Endothelial cell of umbilical vein (primary cell): ENCODE results near the gene LRFN2. TPM values are rescaled to one million over a fixed set of nuclear protein-coding genes. Genes with fewer than 3 reads are reported as not detected.

ENCODE experiments used
- BruUV-seq: library from RNA; stranded (reverse); fragments of 400-500 nt; replicated peaks from 2 replicates; lab custom pipeline; 2021; lab: Mats Ljungman, UMichigan
- CTCF ChIA-PET: fragments of 300-600, 350-600 bp; sonication (Branson Sonifier 250); formaldehyde crosslinking; loops from one replicate; lab custom pipeline; 2021; ENCODE audit warnings: antibody characterized with exemption, inconsistent platforms; lab: Charles Lee
- POLR2A ChIA-PET: fragments of 300-600, 350-600 bp; sonication (Branson Sonifier 250); formaldehyde crosslinking; loops from one replicate; lab custom pipeline; 2021; ENCODE audit warnings: antibody characterized with exemption, inconsistent platforms; lab: Charles Lee
- DNase-seq: peaks from one replicate; pipeline ENCODE4 v3.0.0-alpha.2; 2011; ENCODE audit warnings: low read depth, low spot score
- FAIRE-seq: peaks from 2 replicates; lab custom pipeline; 2011; peaks lifted over from hg19 to GRCh38; lab: Jason Lieb, UNC
- H2AFZ ChIP-seq: 2 replicates; pipeline ENCODE4 v1.6.0; 2012; ENCODE audit warnings: low read depth, low read length, control low read depth, inconsistent platforms
- H3K27ac ChIP-seq: 2 replicates; pipeline ENCODE4 v1.5.1; 2011; ENCODE audit warnings: low read depth, mild to moderate bottlenecking, control low read depth, low read length, moderate library complexity; ENCODE audit not compliant: insufficient read depth
- H3K27me3 ChIP-seq, 2 experiments: 2 replicates each; pipeline versions ENCODE4 v1.6.0 to v1.6.1; 2011; ENCODE audit warnings: low read length in 2 of 2, mixed read lengths in 1 of 2; ENCODE audit not compliant: control insufficient read depth in 2 of 2, insufficient read depth in 2 of 2
- H3K36me3 ChIP-seq, 2 experiments: 2 replicates in 1 of 2; 3 replicates in 1 of 2; pipeline ENCODE4 v1.5.1; 2011; ENCODE audit warnings: low read length in 2 of 2, mild to moderate bottlenecking in 1 of 2, moderate library complexity in 1 of 2; ENCODE audit not compliant: control insufficient read depth in 2 of 2, insufficient read depth in 2 of 2; ENCODE audit errors: extremely low read depth in 1 of 2
- H3K4me1 ChIP-seq: 3 replicates; pipeline ENCODE4 v1.5.1; 2011; ENCODE audit warnings: mild to moderate bottlenecking, low read length; ENCODE audit not compliant: control insufficient read depth, insufficient read depth; ENCODE audit errors: extremely low read depth
- H3K4me2 ChIP-seq: 2 replicates; pipeline ENCODE4 v1.6.1; 2011; ENCODE audit warnings: low read length, control low read depth, mixed read lengths; ENCODE audit not compliant: insufficient read depth
- H3K4me3 ChIP-seq, 3 experiments: fragments of 200-600 bp in 1 of 3; sonication (generic), shearing (Covaris generic) in 1 of 3; replicated peaks in 1 of 3; 2 replicates each; pipeline ENCODE4 v1.5.1; 2011 to 2016; ENCODE audit warnings: control low read depth in 3 of 3, low read length in 3 of 3, mild to moderate bottlenecking in 2 of 3, inconsistent platforms in 1 of 3, low read depth in 1 of 3, moderate library complexity in 1 of 3; ENCODE audit not compliant: insufficient read depth in 1 of 3
- H3K79me2 ChIP-seq: 2 replicates; pipeline ENCODE4 v1.6.0; 2012; ENCODE audit warnings: low read length, inconsistent platforms; ENCODE audit not compliant: control insufficient read depth, insufficient read depth
- H3K9ac ChIP-seq: replicated peaks from 2 replicates; pipeline ENCODE3; 2011; ENCODE audit warnings: low read length, control low read depth; ENCODE audit not compliant: insufficient read depth; ENCODE audit errors: extremely low read depth
- H3K9me1 ChIP-seq: replicated peaks from 3 replicates; pipeline ENCODE4 v1.6.0; 2011; ENCODE audit warnings: mild to moderate bottlenecking, low read length; ENCODE audit not compliant: control insufficient read depth, insufficient read depth; ENCODE audit errors: extremely low read depth
- H3K9me3 ChIP-seq: replicated peaks from 2 replicates; pipeline ENCODE4 v1.5.1; 2012; ENCODE audit warnings: low read length, inconsistent platforms; ENCODE audit not compliant: control insufficient read depth, insufficient read depth
- H4K20me1 ChIP-seq: replicated peaks from 2 replicates; pipeline ENCODE3; 2011; ENCODE audit warnings: mild to moderate bottlenecking, low read length; ENCODE audit not compliant: control insufficient read depth, insufficient read depth; ENCODE audit errors: extremely low read depth
- CTCF ChIP-seq, 2 donors: IDR thresholded peaks; 1 replicate in 1 of 2; 2 replicates in 1 of 2; pipeline ENCODE4 v1.5.1; 2011; ENCODE audit warnings: low read length in 2 of 2, mild to moderate bottlenecking in 2 of 2, moderate library complexity in 2 of 2, control low read depth in 1 of 2, inconsistent platforms in 1 of 2, low read depth in 1 of 2; ENCODE audit not compliant: insufficient read depth in 1 of 2; ENCODE audit errors: extremely low read depth in 1 of 2
- EZH2 ChIP-seq: IDR thresholded peaks from 2 replicates; pipeline ENCODE4 v1.6.1; 2012; ENCODE audit warnings: borderline replicate concordance, low read depth, mild to moderate bottlenecking, moderate library complexity, low read length, inconsistent platforms; ENCODE audit not compliant: severe bottlenecking
- FOS ChIP-seq: IDR thresholded peaks from 2 replicates; pipeline ENCODE4 v1.6.1; 2011; ENCODE audit warnings: mild to moderate bottlenecking, low read length, moderate library complexity, borderline replicate concordance; ENCODE audit not compliant: insufficient read depth
- GATA2 ChIP-seq: IDR thresholded peaks from 2 replicates; pipeline ENCODE4 v1.7.0; 2011; ENCODE audit warnings: low read depth, mild to moderate bottlenecking, moderate library complexity, mixed read lengths, low read length; ENCODE audit not compliant: insufficient read length, insufficient read depth
- JUN ChIP-seq: IDR thresholded peaks from 2 replicates; pipeline ENCODE4 v1.6.1; 2011; ENCODE audit warnings: borderline replicate concordance, low read depth; ENCODE audit not compliant: insufficient read length, insufficient read depth
- MAX ChIP-seq: IDR thresholded peaks from 2 replicates; pipeline ENCODE4 v1.6.1; 2011; ENCODE audit not compliant: insufficient read depth, insufficient read length
- MYC ChIP-seq: IDR thresholded peaks from one replicate; pipeline ENCODE4 v1.6.1; 2011; ENCODE audit warnings: mild to moderate bottlenecking, low read depth, low read length
- POLR2A ChIP-seq: IDR thresholded peaks from 2 replicates; pipeline ENCODE4 v1.6.1; 2012; ENCODE audit warnings: low read depth, mild to moderate bottlenecking, control low read depth, low read length
- POLR2AphosphoS5 ChIP-seq: IDR thresholded peaks from 2 replicates; pipeline ENCODE4 v1.6.1; 2012; ENCODE audit warnings: low read depth, mild to moderate bottlenecking, control low read depth, low read length, moderate library complexity; ENCODE audit not compliant: insufficient read depth
- dilution Hi-C: fragments of 300-500 bp; cut with MboI; formaldehyde crosslinking; loops from one replicate; pipeline ENCODE4 v1.15.0; 2019; ENCODE audit warnings: low sequenced_read_pairs; ENCODE audit not compliant: extremely low pct_ligation_motif_present
- intact Hi-C: fragments of 100-400 bp; cut with micrococcal nuclease; formaldehyde crosslinking; loops from one replicate; pipeline ENCODE4 v1.10.0; 2022
- polyA plus RNA-seq, 4 experiments: library from polyadenylated mRNA; depleted of rRNA in 3 of 4; stranded (reverse) in 3 of 4; unstranded in 1 of 4; fragments of >200 nt; gene quantifications; 2 replicates each; pipeline versions ENCODE4 v1.2.1 to v1.2.3, GENCODE V29; 2011 to 2012; ENCODE audit warnings: missing spikeins in 1 of 4
- total RNA-seq: library from RNA; stranded (reverse); gene quantifications from 2 replicates; pipeline ENCODE4 v1.2.3, GENCODE V29; 2021

Gene LRFN2
- total and polyA plus RNA-seq, 2 donors (not counting 3 experiments of a cell fraction or from before 2014, with no cell fraction given), result not detected

GRCh38 chr6:40417031-40417430 lies 170.1 kb downstream of the LRFN2 start:
- no peak overlapping the region for H3K9ac ChIP-seq
- H3K4me1 ChIP-seq, result no peaks in the 10 kb centered on the region
- DNase-seq, result no peak
- no TSS peak for BruUV-seq
- H3K9me3 ChIP-seq, result no peaks in the 10 kb centered on the region
- FAIRE-seq, result no peak
- H3K27me3 ChIP-seq, result no peaks in the 10 kb centered on the region
- ChIA-PET CTCF (no interaction called here), POLR2A (no interaction called here)
- dilution Hi-C loops, result no loop called here
- no peak overlapping the region for H3K4me2 ChIP-seq
- no peaks in the 10 kb centered on the region for H3K79me2 ChIP-seq
- intact Hi-C loops, result no loop called here
- H3K27ac ChIP-seq, result no peak overlapping the region
- no peaks in the 10 kb centered on the region for H3K36me3 ChIP-seq
- H4K20me1 ChIP-seq, result no peaks in the 10 kb centered on the region
- no peak overlapping the region for H2AFZ ChIP-seq
- no peak for TF ChIP-seq POLR2A
- no peak for TF ChIP-seq JUN
- no peak for TF ChIP-seq CTCF (IDR thresholded peaks at IDR 0.05; ENCODE audit: extremely low read depth in 1 of 2, insufficient read depth in 1 of 2, low read depth in 1 of 2, low read length in 2 of 2)
- TF ChIP-seq FOS, result no peak
- no peak for TF ChIP-seq POLR2AphosphoS5
- no peak for TF ChIP-seq GATA2
- H3K9me1 ChIP-seq, result no peaks in the 10 kb centered on the region
- H3K4me3 ChIP-seq, result no peak overlapping the region

GRCh38 chr6:40414617-40415016 lies 172.5 kb downstream of the LRFN2 start:
- ChIA-PET POLR2A (no interaction called here), CTCF (no interaction called here)
- no peaks in the 10 kb centered on the region for H3K27me3 ChIP-seq
- H3K4me2 ChIP-seq, result no peak overlapping the region
- no TSS peak for BruUV-seq
- dilution Hi-C loops, result no loop called here
- no peak overlapping the region for H2AFZ ChIP-seq
- no peaks in the 10 kb centered on the region for H4K20me1 ChIP-seq
- H3K4me3 ChIP-seq, result no peak overlapping the region
- no peaks in the 10 kb centered on the region for H3K9me1 ChIP-seq
- intact Hi-C loops, result no loop called here
- no peaks in the 10 kb centered on the region for H3K4me1 ChIP-seq
- DNase-seq (no peak), FAIRE-seq (no peak)
- no peaks in the 10 kb centered on the region for H3K9me3 ChIP-seq
- no peak for TF ChIP-seq JUN
- TF ChIP-seq GATA2, result no peak
- no peak for TF ChIP-seq EZH2
- no peak for TF ChIP-seq MYC
- no peak for TF ChIP-seq CTCF (IDR thresholded peaks at IDR 0.05; ENCODE audit: extremely low read depth in 1 of 2, insufficient read depth in 1 of 2, low read depth in 1 of 2, low read length in 2 of 2)
- TF ChIP-seq MAX, result no peak
- no peak for TF ChIP-seq POLR2AphosphoS5
- TF ChIP-seq FOS, result no peak
- TF ChIP-seq POLR2A, result no peak
- no peak overlapping the region for H3K9ac ChIP-seq
- H3K79me2 ChIP-seq, result no peaks in the 10 kb centered on the region
- H3K36me3 ChIP-seq, result no peaks in the 10 kb centered on the region
- H3K27ac ChIP-seq, result no peak overlapping the region
